Astrocyte of the hippocampus (primary cell): ENCODE measurements around the gene STRN3.
"Not testable (repeated sequence)": the region's sequence is repeated elsewhere in the genome, so short reads cannot be mapped to it uniquely, and the experiment has no call there.

Experiments
- DNase-seq: peaks from one replicate; pipeline ENCODE4 v3.0.0; 2011; ENCODE audit warnings: low read depth, low spot score

The STRN3 gene

GRCh38 chr14:30969796-30970195, 56.4 kb downstream of the STRN3 start:
- not testable (repeated sequence) for DNase-seq

- DNase-seq: not testable (repeated sequence)
Observed at GRCh38 chr14:30967364-30968098, 58.6 kb downstream of the STRN3 start.

DNA sequence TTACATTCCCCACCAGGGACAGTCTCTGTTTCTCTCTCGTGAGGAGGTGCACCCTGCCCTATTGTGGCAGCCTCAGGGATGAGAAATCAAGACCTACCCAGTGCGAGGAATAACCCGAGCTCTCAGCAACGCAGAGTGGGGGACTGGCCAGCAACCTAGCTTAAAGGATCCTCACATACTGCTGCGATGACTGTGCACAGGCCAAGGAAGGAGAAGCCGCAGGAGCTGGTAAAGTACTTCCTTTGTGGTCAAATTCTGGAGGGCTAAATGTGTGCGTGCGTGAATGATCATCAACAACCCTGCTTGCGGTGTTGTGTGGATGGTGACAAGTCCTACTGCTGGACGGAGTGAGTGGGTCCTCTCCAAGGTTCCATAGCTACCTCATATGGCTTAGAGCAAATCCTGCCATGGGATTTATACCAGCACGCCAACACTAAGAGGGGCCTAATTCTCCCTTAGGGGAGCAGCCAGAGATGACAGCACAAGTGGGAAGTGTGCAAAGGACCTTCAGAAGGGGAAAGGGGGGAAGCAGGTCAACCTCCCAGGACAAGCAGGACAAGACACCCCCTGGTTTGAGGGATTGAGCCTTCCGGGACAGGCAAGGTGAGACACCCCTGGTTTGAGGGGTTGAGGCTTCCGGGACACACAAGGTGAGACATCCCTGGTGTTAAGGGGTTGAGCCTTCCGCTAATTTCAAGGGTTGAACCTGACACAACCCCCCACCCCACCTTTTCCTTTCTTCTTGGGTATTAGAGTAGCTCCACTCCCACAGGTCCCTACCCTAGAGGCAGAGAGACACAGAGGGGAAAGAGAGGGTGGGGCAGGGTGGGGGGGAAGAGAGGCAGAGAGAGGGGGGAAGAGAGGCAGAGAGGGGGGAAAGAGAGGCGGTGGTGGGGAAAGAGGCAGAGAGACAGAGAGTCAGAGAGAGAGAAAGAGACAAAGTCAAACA, 59.5 kb downstream of the STRN3 start:
- peak; percentile 31 for DNase-seq

DNA sequence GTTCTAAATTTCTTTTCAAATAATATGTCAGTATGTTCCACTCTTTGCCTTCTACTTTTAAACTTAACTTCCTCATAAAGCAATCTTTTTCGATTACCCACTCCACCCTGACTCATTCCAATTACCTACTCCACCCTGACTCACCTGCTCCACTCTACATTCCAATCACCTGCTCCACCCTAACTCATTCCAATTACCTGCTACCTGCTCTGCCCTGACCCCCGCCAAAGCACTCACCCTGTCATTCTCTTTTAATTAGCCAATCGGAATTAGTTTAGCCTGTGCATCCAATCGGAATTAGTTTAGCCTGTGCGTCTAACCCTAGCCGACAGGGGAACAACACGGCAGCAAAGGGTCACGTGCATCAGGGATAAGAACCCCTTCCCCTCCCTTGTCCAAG, 60.3 kb downstream of the STRN3 start:
- not testable (repeated sequence) for DNase-seq

DNA sequence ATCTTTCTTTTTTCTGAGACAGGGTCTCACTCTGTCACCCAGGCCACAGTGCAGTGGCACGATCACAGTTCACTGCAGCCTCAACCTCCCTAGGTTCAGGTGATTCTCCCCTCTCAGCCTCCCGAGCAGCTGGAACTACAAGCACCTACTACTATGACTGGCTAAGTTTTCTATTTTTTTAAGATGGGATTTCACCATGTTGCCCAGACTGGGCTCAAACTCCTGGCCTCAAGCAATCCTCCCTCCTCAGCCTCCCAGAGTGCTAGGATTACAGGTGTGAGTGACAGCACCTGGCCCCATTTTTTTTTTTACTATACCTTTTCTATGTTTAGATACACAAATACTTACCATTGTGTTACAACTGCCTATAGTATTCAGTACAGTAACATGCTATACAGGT, 63.6 kb downstream of the STRN3 start:
- DNase-seq: not testable (repeated sequence)

- DNase-seq: no peak
Observed at GRCh38 chr14:30961330-30961729, 64.8 kb downstream of the STRN3 start.

DNA sequence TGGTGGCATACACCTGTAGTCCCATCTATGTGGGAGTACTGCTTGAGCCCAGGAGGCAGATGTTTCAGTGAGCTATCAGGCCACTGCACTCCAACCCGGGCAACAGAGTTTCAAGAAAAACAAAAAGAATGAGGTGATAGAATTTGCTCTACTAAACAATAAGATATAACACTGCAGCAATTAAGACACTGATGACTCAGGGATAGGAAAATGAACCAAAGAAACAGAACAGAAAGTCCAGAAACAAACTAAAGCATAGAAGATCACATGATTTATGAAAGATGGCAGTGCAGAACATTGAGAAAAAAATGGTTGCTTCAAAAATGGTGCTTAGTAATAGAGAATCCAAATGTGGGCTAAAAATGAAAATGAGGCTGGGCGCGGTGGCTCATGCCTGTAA, 66.0 kb downstream of the STRN3 start:
- DNase-seq: no peak

DNA sequence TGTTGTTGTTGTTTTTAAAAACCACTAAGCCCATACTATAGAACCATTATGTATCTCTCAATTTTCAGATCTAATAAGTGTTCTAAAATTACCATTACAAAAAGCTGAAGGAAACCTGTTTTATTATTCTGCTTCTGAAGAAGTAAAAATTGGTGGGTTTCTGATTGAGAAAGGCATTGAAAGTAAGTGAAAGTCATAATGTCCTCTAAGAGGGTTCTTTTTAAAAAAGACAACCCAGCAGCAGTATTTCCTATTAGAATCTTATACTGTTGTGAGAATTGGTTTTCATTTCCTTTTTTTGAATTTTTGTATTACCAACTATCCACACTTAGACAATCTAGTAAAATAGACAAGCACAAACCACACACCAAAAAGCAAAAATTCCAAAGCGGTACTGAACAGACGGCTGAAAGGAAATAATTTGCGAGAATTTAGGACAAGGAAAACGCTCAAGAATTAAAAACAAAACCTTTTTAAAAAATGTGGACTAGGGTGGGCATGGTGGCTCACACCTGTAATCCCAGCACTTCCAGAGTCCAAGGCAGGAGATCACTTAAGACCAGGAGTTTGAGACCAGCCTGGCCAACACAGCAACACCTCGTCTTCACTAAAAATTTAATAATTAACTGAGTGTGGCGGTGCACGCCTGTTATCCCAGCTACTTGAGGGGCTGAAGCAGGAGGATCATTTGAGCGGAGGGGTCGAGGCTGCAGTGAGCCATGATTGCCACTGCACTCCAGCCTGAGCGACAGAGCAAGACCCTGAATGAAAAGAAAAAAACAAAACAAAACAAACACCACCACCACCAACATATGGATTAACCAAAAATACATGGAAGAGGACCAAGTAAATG, 67.4 kb downstream of the STRN3 start:
- DNase-seq: no peak

GRCh38 chr14:30957813-30958370, 68.3 kb downstream of the STRN3 start:
- DNase-seq: no peak

GRCh38 chr14:30949651-30950050, 76.5 kb downstream of the STRN3 start:
- no peak for DNase-seq

GRCh38 chr14:30943694-30944093, 82.5 kb downstream of the STRN3 start:
- peak; percentile 6 for DNase-seq

DNA sequence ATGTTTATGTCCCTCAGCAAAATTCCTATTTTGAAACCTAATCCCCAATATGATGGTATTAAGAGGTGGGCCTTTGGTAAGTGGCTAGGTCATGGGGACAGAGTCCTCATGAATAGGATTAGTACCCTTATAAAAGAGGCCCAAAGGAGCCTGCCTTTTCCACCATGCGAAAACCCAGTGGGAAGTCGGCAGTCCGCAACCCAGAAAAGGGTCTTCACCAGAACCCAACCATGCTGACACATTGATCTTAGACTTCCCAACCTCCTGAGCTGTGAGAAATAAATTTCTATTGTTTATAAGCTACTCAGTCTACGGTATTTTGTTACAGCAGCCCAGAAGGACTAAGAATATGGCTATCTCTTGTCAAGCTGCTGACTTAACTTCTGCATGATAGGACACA, 85.3 kb downstream of the STRN3 start:
- no peak for DNase-seq

DNA sequence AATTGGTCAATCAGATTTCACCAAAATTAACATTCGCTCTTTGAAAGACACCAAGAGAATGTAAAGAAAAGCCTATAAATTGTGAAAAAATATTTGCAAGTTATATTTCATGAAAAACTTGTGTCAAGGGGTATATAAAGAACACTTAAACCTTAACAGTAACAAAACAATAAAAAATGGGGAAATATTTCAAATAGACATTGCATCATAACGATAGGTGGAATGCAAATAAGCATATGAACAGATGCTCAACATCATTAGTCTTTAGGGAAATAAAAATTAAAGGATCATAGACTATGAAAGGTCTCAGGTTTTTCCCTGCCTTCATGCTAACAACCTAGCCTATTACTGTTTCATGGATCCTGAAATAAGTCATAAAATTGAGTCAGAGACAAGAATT, 87.6 kb downstream of the STRN3 start:
- DNase-seq: no peak

- no peak for DNase-seq
Observed at GRCh38 chr14:30935445-30935844, 90.7 kb downstream of the STRN3 start.

- not testable (repeated sequence) for DNase-seq
Observed at GRCh38 chr14:30933937-30934336, 92.2 kb downstream of the STRN3 start.

DNA sequence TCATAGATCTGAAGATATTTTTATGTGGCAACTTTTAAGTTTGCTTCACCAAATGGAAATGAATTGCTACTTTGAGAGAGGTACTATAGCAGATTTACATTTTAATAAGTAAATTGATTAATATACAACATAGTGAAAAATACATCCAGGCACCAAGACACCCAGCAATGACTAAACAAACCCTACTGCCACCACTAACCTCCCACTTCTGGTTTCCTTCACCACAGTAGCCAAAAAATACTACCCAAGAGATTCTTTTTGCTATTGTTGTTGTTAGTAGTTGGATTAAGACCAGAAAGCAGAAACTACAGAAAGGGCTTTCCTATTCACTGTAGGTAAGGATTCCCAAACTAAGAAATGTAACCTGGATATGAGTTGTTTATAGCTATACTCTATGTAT, 97.7 kb downstream of the STRN3 start:
- DNase-seq: peak; percentile 42

DNA sequence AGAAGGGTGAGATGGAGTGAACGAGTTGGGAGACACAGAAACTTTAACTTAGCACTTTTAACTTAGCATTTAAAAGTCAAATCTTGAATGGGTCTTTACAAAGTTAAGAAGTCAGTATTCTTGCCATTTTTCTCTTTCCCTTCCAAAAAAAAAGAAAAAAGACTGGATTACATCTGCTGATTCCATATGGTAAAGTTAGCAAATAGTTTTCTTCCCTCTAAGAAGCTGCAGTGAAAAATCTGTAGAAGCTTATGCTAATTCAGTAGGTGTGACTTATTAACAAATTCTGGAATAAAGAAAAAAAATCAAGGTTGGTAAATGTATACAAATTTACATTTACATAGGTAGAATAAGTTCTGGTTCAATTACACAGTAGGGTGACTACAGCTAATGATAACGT, 100.9 kb downstream of the STRN3 start:
- DNase-seq: no peak

GRCh38 chr14:30921788-30922187, 104.4 kb downstream of the STRN3 start:
- no peak for DNase-seq

GRCh38 chr14:30921305-30921704, 104.9 kb downstream of the STRN3 start:
- no peak for DNase-seq

DNA sequence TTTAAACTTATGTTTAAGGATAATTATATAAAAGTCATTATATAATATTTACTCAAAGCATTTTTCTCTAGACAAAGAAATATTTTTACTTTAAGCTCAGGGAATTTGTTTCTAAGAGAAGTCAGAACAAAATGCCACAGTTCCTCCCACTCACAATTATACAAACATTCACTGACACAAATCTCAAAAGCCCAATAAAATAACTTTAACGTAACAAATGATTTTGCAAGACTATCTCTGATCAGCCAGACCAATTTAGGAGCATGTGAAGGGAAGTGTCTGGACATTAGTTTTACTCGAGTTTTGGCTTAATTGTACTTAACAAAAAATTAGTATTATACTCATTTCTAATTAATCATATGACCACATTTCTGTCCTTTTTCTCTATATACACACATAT, 110.6 kb downstream of the STRN3 start:
- DNase-seq: no peak

GRCh38 chr14:30914812-30915211, 111.4 kb downstream of the STRN3 start:
- no peak for DNase-seq

- no peak for DNase-seq
Observed at GRCh38 chr14:30908826-30909225, 117.4 kb downstream of the STRN3 start.
